ENCODE results near the gene SKA1. TPM values are rescaled to one million over a fixed set of nuclear protein-coding genes. Genes with fewer than 3 reads are reported as not detected.

Gene SKA1
- polyA plus RNA-seq, 1 donor from 2014 or later, result 0.97 TPM

- no peaks in the 10 kb centered on the region for H3K36me3 ChIP-seq (ENCODE audit: insufficient read depth, low read length)
- H2AFZ ChIP-seq (ENCODE audit: low read depth, low read length), result no peak overlapping the region
- no peaks in the 10 kb centered on the region for H4K20me1 ChIP-seq (ENCODE audit: insufficient read depth)
- no peak overlapping the region for H3K9ac ChIP-seq (ENCODE audit: low read length)
- no peaks in the 10 kb centered on the region for H3K9me2 ChIP-seq (ENCODE audit: insufficient read depth, low read length)
- no peak overlapping the region for H3K27ac ChIP-seq (ENCODE audit: low read length)
- H3F3A ChIP-seq (ENCODE audit: insufficient read depth, low read length, poor library complexity, severe bottlenecking), result no peaks in the 10 kb centered on the region
- H3K79me2 ChIP-seq (replicated peaks; ENCODE audit: insufficient read depth, low read length), result no peaks in the 10 kb centered on the region
- H3K4me2 ChIP-seq (ENCODE audit: low read length), result no peak overlapping the region
- no peak for TF ChIP-seq RAD21 (conservative IDR thresholded peaks at IDR 0.05)
- no peak for TF ChIP-seq CTCF (IDR thresholded peaks at IDR 0.05; ENCODE audit: poor library complexity, severe bottlenecking)
- no peak for TF ChIP-seq EZH2 (IDR thresholded peaks at IDR 0.05; ENCODE audit: borderline replicate concordance, insufficient read depth, low read length, poor library complexity, severe bottlenecking)
- TF ChIP-seq SMC3 (conservative IDR thresholded peaks at IDR 0.05; ENCODE audit: poor library complexity), result no peak
- no peak for TF ChIP-seq MXI1 (conservative IDR thresholded peaks at IDR 0.05; ENCODE audit: poor library complexity, severe bottlenecking)
- H3K9me3 ChIP-seq (ENCODE audit: low read length), result no peaks in the 10 kb centered on the region
- H3K27me3 ChIP-seq (ENCODE audit: insufficient read depth, low read depth, low read length), result no peaks in the 10 kb centered on the region
- no peak overlapping the region for H3K4me3 ChIP-seq (ENCODE audit: low read length)
Measured at GRCh38 chr18:50396005-50396660, 21.3 kb downstream of the SKA1 start.

GRCh38 chr18:50397023-50397422 is 22.2 kb downstream of the SKA1 start:
- no peak for TF ChIP-seq MXI1 (conservative IDR thresholded peaks at IDR 0.05; ENCODE audit: poor library complexity, severe bottlenecking)
- TF ChIP-seq EP300 (conservative IDR thresholded peaks at IDR 0.05; ENCODE audit: poor library complexity, severe bottlenecking), result no peak
- TF ChIP-seq CTCF (IDR thresholded peaks at IDR 0.05; ENCODE audit: poor library complexity, severe bottlenecking), result no peak
- TF ChIP-seq POLR2AphosphoS5 (IDR thresholded peaks at IDR 0.05), result no peak
- no peak for TF ChIP-seq EZH2 (IDR thresholded peaks at IDR 0.05; ENCODE audit: borderline replicate concordance, insufficient read depth, low read length, poor library complexity, severe bottlenecking)
- no peak for TF ChIP-seq REST (IDR thresholded peaks at IDR 0.05; ENCODE audit: borderline replicate concordance)
- no peak for TF ChIP-seq RAD21 (conservative IDR thresholded peaks at IDR 0.05)
- TF ChIP-seq TAF1 (IDR thresholded peaks at IDR 0.05; ENCODE audit: low read depth), result no peak
- TF ChIP-seq SMC3 (conservative IDR thresholded peaks at IDR 0.05; ENCODE audit: poor library complexity), result no peak
- Histone ChIP-seq H3F3A (ENCODE audit: insufficient read depth, low read length, poor library complexity, severe bottlenecking) (no peaks in the 10 kb centered on the region), H3K9me2 (ENCODE audit: insufficient read depth, low read length) (no peaks in the 10 kb centered on the region), H4K20me1 (ENCODE audit: insufficient read depth) (no peaks in the 10 kb centered on the region), H3K36me3 (ENCODE audit: insufficient read depth, low read length) (no peaks in the 10 kb centered on the region), H3K4me3 (ENCODE audit: low read length) (no peak overlapping the region), H3K79me2 (replicated peaks; ENCODE audit: insufficient read depth, low read length) (no peaks in the 10 kb centered on the region), H3K27me3 (ENCODE audit: insufficient read depth, low read depth, low read length) (no peaks in the 10 kb centered on the region), H3K9ac (ENCODE audit: low read length) (no peak overlapping the region), H3K4me2 (ENCODE audit: low read length) (no peak overlapping the region), H2AFZ (ENCODE audit: low read depth, low read length) (no peak overlapping the region), H3K27ac (ENCODE audit: low read length) (no peak overlapping the region), H3K9me3 (ENCODE audit: low read length) (no peaks in the 10 kb centered on the region)

Data from neural cell (in vitro differentiated cells).